ENCODE data around the gene NCBP3. TPM values are rescaled to one million over a fixed set of nuclear protein-coding genes. Genes with fewer than 3 reads are reported as not detected.

Gene NCBP3
- total and polyA plus RNA-seq, 8 donors = 13.7 to 34.2 (median 15.4) TPM

DNA sequence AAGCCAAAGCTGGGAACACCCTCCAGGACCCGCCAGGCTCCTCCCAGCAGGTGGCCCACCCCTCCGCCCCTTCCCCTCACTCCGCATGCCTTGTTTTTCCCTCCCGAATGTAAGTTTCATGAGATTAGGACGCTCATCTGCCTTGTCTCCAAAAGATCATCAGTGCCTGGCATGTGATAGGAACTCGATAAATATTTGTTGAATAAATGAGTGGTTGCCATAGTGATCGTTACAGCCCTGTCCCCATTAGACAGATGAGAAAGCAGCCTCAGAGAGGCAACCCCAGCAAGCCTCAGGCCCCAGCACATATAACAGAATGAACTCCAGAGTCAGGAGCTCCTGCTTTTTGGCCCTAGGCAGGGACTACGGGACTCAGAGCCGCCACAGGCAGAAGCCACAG, 41.8 kb upstream of the NCBP3 start:
- 69 to 82% methylated on average over 9 of the region's 9 CpGs for WGBS, 2 donors
- no peaks in the 10 kb centered on the region for H3K9me3 ChIP-seq
- H3K4me1 ChIP-seq = peaks cover 0 to 15% (median 0%) of the 10 kb centered on the region in 3 donors
- DNase-seq (no peak), ATAC-seq (no peak), FAIRE-seq (no peak)
- peak overlapping the region in 2 of 4 donors; percentile 39 to 42 for H3K27ac ChIP-seq
- no peak overlapping the region for H3K4me3 ChIP-seq
- TF ChIP-seq, protein P1, sequence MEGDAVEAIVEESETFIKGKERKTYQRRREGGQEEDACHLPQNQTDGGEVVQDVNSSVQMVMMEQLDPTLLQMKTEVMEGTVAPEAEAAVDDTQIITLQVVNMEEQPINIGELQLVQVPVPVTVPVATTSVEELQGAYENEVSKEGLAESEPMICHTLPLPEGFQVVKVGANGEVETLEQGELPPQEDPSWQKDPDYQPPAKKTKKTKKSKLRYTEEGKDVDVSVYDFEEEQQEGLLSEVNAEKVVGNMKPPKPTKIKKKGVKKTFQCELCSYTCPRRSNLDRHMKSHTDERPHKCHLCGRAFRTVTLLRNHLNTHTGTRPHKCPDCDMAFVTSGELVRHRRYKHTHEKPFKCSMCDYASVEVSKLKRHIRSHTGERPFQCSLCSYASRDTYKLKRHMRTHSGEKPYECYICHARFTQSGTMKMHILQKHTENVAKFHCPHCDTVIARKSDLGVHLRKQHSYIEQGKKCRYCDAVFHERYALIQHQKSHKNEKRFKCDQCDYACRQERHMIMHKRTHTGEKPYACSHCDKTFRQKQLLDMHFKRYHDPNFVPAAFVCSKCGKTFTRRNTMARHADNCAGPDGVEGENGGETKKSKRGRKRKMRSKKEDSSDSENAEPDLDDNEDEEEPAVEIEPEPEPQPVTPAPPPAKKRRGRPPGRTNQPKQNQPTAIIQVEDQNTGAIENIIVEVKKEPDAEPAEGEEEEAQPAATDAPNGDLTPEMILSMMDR (IDR thresholded peaks at IDR 0.05) = no peak
- H3K27me3 ChIP-seq = no peaks in the 10 kb centered on the region
- intact Hi-C loops (cut with DNase I) = no loop called here
- H3K36me3 ChIP-seq = no peaks in the 10 kb centered on the region

GRCh38 chr17:3887394-3887793, 41.3 kb upstream of the NCBP3 start:
- intact Hi-C loops (cut with DNase I) = no loop called here
- H3K9me3 ChIP-seq = no peaks in the 10 kb centered on the region
- ATAC-seq (no peak), DNase-seq (no peak), FAIRE-seq (no peak)
- WGBS, 2 donors = 79 to 83% methylated on average over 2 of the region's 2 CpGs
- no peak overlapping the region for H3K4me3 ChIP-seq
- TF ChIP-seq, protein P1 (IDR thresholded peaks at IDR 0.05) = no peak
- H3K4me1 ChIP-seq = peaks cover 0 to 15% (median 0%) of the 10 kb centered on the region in 3 donors
- H3K36me3 ChIP-seq = no peaks in the 10 kb centered on the region
- H3K27ac ChIP-seq = peak overlapping the region in 2 of 4 donors; percentile 39 to 42
- no peaks in the 10 kb centered on the region for H3K27me3 ChIP-seq

DNA sequence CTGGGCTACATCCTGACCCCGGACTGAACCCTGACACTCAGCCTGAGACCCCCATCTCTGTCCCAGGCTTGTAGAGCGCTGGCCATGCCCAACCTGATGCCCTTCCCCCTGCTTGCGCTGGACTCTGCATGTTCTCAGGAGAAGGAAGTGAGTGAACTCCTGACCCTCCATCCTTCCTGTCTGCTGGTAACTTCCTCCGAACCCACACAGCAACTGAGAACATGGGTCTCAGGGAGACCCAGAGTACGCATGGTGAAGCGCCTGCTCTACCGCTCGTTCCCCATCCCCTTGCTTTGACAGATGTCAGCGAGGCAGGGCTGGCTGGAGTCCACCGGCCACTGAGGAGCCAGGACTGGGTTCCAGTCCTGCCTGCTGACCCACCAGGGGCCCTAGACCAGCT, 40.7 kb upstream of the NCBP3 start:
- WGBS, 2 donors = 88 to 89% methylated on average over 10 of the region's 10 CpGs
- TF ChIP-seq, protein P1 (IDR thresholded peaks at IDR 0.05) = no peak
- Histone ChIP-seq H3K9me3 (no peaks in the 10 kb centered on the region), H3K4me1 (peaks cover 0 to 13% (median 0%) of the 10 kb centered on the region in 3 donors), H3K27me3 (no peaks in the 10 kb centered on the region), H3K27ac (peak overlapping the region in 2 of 4 donors; percentile 39 to 42), H3K4me3 (no peak overlapping the region), H3K36me3 (no peaks in the 10 kb centered on the region)
- intact Hi-C loops (cut with DNase I) = no loop called here
- FAIRE-seq (no peak), DNase-seq (peak in 2 of 6 donors; percentile 21 to 31), ATAC-seq (peak in 1 of 4 donors; percentile 50)

DNA sequence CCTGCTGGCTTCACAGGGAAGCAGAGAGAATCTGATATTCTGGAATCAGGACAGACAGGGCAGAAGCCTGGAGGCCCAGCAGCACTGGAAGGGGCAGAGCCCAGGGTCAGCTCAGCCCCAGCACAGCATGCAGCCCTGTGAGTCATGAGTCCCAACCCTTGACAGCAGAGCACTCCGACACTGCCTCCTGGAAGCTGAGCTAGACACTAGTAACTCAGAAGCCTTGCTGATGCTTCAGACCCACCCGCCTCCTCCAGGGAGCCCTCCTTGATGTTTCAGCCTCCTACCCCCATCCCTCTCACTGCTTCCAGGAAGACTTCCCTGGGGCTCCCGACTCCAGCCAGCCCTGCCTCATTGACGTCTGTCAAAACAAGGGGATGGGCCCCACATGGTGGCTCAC, 39.9 kb upstream of the NCBP3 start:
- no peaks in the 10 kb centered on the region for H3K9me3 ChIP-seq
- TF ChIP-seq, protein P1 (IDR thresholded peaks at IDR 0.05) = no peak
- peaks cover 0 to 7% (median 0%) of the 10 kb centered on the region in 3 donors for H3K4me1 ChIP-seq
- no peak overlapping the region for H3K4me3 ChIP-seq
- intact Hi-C loops (cut with DNase I) = no loop called here
- H3K27me3 ChIP-seq = no peaks in the 10 kb centered on the region
- H3K36me3 ChIP-seq = no peaks in the 10 kb centered on the region
- H3K27ac ChIP-seq = no peak overlapping the region
- no peak for FAIRE-seq
- 86 to 92% methylated on average over 4 of the region's 4 CpGs for WGBS, 2 donors
- no peak for DNase-seq
- ATAC-seq = no peak

- no peak for FAIRE-seq
- Histone ChIP-seq H3K4me1 (peaks cover 0 to 3% (median 0%) of the 10 kb centered on the region in 3 donors), H3K9me3 (no peaks in the 10 kb centered on the region), H3K27ac (no peak overlapping the region), H3K36me3 (no peaks in the 10 kb centered on the region), H3K4me3 (no peak overlapping the region), H3K27me3 (no peaks in the 10 kb centered on the region)
- no peak for ATAC-seq
- no peak for DNase-seq
- 84% methylated on average over 14 of the region's 14 CpGs for WGBS, 2 donors
- intact Hi-C loops (cut with DNase I) = no loop called here
- TF ChIP-seq, protein P1 (IDR thresholded peaks at IDR 0.05) = no peak
Measured at GRCh38 chr17:3885271-3885670, 39.2 kb upstream of the NCBP3 start.
